ENCODE measurements around the gene ACLY.
"Not testable (repeated sequence)": the region's sequence is repeated elsewhere in the genome, so short reads cannot be mapped to it uniquely, and the experiment has no call there.

The ACLY gene

GRCh38 chr17:41912925-41913324 lies 5.8 kb downstream of the ACLY start:
- DNase-seq (ENCODE audit: low read depth in 2 of 2, low spot score in 1 of 2): no peak

GRCh38 chr17:41910701-41911391 lies 7.9 kb downstream of the ACLY start:
- no peak for DNase-seq (ENCODE audit: low read depth in 2 of 2, low spot score in 1 of 2)

GRCh38 chr17:41909088-41909487 lies 9.7 kb downstream of the ACLY start:
- DNase-seq (ENCODE audit: low read depth in 2 of 2, low spot score in 1 of 2): no peak

GRCh38 chr17:41907633-41908539 lies 10.9 kb downstream of the ACLY start:
- no peak for DNase-seq (ENCODE audit: low read depth in 2 of 2, low spot score in 1 of 2)

- DNase-seq (ENCODE audit: low read depth in 2 of 2, low spot score in 1 of 2): no peak
These were observed 11.6 kb downstream of the ACLY start for GRCh38 chr17:41907185-41907556.

- DNase-seq (ENCODE audit: low read depth in 2 of 2, low spot score in 1 of 2): no peak
These were observed 12.1 kb downstream of the ACLY start for GRCh38 chr17:41906465-41907184.

GRCh38 chr17:41905172-41905571 lies 13.6 kb downstream of the ACLY start:
- DNase-seq (ENCODE audit: low read depth in 2 of 2, low spot score in 1 of 2): no peak

- DNase-seq (ENCODE audit: low read depth in 2 of 2, low spot score in 1 of 2): no peak
These were observed 14.4 kb downstream of the ACLY start for GRCh38 chr17:41904242-41904841.

- DNase-seq (ENCODE audit: low read depth in 2 of 2, low spot score in 1 of 2): no peak
These were observed 17.1 kb downstream of the ACLY start for GRCh38 chr17:41901646-41902045.

GRCh38 chr17:41896726-41897125 lies 22.0 kb downstream of the ACLY start:
- DNase-seq (ENCODE audit: low read depth in 2 of 2, low spot score in 1 of 2): no peak

GRCh38 chr17:41895617-41896016 lies 23.1 kb downstream of the ACLY start:
- DNase-seq (ENCODE audit: low read depth in 2 of 2, low spot score in 1 of 2): no peak

GRCh38 chr17:41894791-41895331 lies 23.9 kb downstream of the ACLY start:
- DNase-seq (ENCODE audit: low read depth in 2 of 2, low spot score in 1 of 2): no peak

GRCh38 chr17:41893384-41893783 lies 25.4 kb downstream of the ACLY start:
- DNase-seq (ENCODE audit: low read depth in 2 of 2, low spot score in 1 of 2): no peak

GRCh38 chr17:41892021-41892376 lies 26.8 kb downstream of the ACLY start:
- DNase-seq (ENCODE audit: low read depth in 2 of 2, low spot score in 1 of 2): no peak

GRCh38 chr17:41891135-41892020 lies 27.4 kb downstream of the ACLY start:
- no peak for DNase-seq (ENCODE audit: low read depth in 2 of 2, low spot score in 1 of 2)

- no peak for DNase-seq (ENCODE audit: low read depth in 2 of 2, low spot score in 1 of 2)
These were observed 30.3 kb downstream of the ACLY start for GRCh38 chr17:41888332-41888965.

GRCh38 chr17:41885733-41886132 lies 33.0 kb downstream of the ACLY start:
- DNase-seq (ENCODE audit: low read depth in 2 of 2, low spot score in 1 of 2): no peak

GRCh38 chr17:41882756-41883155 lies 36.0 kb downstream of the ACLY start:
- DNase-seq (ENCODE audit: low read depth in 2 of 2, low spot score in 1 of 2): no peak

- no peak for DNase-seq (ENCODE audit: low read depth in 2 of 2, low spot score in 1 of 2)
These were observed 38.6 kb downstream of the ACLY start for GRCh38 chr17:41880130-41880529.

- not testable (repeated sequence) for DNase-seq (ENCODE audit: low read depth in 2 of 2, low spot score in 1 of 2)
These were observed 44.5 kb downstream of the ACLY start for GRCh38 chr17:41874293-41874670.

Measured in stimulated activated CD8-positive, alpha-beta memory T cell treated with anti-CD3 and anti-CD28 coated beads, Interleukin-4, amount 100 ng/mL, for 4 hours (primary cell).